ENCODE results near the gene COL15A1.

DNA sequence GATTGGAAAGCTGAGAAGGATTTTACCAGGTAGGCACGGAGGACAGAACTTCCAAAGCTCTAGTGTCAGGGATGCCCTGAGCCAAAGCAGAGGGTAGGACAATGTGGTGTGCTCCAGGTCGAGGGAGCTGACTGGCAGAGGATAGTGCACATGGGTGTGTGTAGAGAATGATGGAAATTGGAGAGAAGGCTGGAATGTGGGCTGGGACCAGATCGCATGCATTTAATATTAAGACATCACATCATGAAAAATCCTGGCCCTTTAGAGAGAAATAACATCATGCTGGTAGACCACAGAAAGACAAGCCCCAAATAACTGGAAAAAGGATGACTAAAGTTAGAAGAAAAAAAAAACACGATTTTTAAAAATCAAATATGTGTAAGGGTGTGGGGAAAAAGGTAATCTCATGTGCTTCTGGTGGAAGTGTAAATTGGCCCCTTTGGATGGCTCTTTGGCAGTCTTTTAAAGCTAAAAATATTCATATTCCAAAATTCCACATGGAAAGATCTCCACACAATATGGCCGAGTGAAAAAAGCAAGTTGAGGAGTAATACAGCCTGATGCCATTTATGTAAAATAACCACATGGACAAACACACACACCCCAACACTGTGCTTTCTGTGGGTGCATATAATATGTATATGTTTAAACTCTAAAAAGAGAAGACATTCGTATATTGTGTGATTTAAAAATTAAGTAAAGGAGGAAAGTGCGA lies 94.2 kb downstream of the COL15A1 start:
- TF ChIP-seq, protein P1, sequence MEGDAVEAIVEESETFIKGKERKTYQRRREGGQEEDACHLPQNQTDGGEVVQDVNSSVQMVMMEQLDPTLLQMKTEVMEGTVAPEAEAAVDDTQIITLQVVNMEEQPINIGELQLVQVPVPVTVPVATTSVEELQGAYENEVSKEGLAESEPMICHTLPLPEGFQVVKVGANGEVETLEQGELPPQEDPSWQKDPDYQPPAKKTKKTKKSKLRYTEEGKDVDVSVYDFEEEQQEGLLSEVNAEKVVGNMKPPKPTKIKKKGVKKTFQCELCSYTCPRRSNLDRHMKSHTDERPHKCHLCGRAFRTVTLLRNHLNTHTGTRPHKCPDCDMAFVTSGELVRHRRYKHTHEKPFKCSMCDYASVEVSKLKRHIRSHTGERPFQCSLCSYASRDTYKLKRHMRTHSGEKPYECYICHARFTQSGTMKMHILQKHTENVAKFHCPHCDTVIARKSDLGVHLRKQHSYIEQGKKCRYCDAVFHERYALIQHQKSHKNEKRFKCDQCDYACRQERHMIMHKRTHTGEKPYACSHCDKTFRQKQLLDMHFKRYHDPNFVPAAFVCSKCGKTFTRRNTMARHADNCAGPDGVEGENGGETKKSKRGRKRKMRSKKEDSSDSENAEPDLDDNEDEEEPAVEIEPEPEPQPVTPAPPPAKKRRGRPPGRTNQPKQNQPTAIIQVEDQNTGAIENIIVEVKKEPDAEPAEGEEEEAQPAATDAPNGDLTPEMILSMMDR (IDR thresholded peaks at IDR 0.05): no peak
- no peak for TF ChIP-seq POLR2AphosphoS5 (IDR thresholded peaks at IDR 0.05; ENCODE audit: low read depth, low read length)

Data from Panc1 (cell line).